HepG2 (cell line): ENCODE data around the gene FN1. TPM values are rescaled to one million over a fixed set of nuclear protein-coding genes. Genes with fewer than 3 reads are reported as not detected.

ENCODE experiments used
- ETV5 ChIP-seq: IDR thresholded peaks from 2 replicates; pipeline ENCODE4 v1.6.1; 2018; ENCODE audit warnings: missing biosample characterization, missing genetic modification reagents, inconsistent platforms, borderline replicate concordance
- FOSL1 ChIP-seq: sonication (generic); formaldehyde crosslinking; IDR thresholded peaks from 2 replicates; pipeline ENCODE4 v1.9.0; 2021; ENCODE audit warnings: missing genetic modification reagents, borderline replicate concordance
- NFE2L1 ChIP-seq: sonication (generic); formaldehyde crosslinking; IDR thresholded peaks from 2 replicates; pipeline ENCODE4 v1.4.0; 2020; ENCODE audit warnings: missing genetic modification reagents, mild to moderate bottlenecking, borderline replicate concordance
- NRL ChIP-seq: sonication (generic); formaldehyde crosslinking; IDR thresholded peaks from 2 replicates; pipeline ENCODE4 v1.5.0; 2020; ENCODE audit warnings: missing genetic modification reagents, mild to moderate bottlenecking, moderate library complexity, borderline replicate concordance
- SATB2 ChIP-seq: sonication (generic); formaldehyde crosslinking; IDR thresholded peaks from 2 replicates; pipeline ENCODE4 v1.5.0; 2020; ENCODE audit warnings: missing genetic modification reagents
- ZBTB7A ChIP-seq: sonication (generic); formaldehyde crosslinking; IDR thresholded peaks from 2 replicates; pipeline ENCODE4 v1.8.0; 2022; ENCODE audit warnings: mild to moderate bottlenecking, missing genetic modification reagents
- ZKSCAN8 ChIP-seq: IDR thresholded peaks from 2 replicates; pipeline ENCODE4 v1.6.1; 2016; ENCODE audit warnings: borderline replicate concordance, missing genetic modification reagents, missing compliant biosample characterization
- ZNF562 ChIP-seq: sonication (generic); formaldehyde crosslinking; IDR thresholded peaks from 2 replicates; pipeline ENCODE4 v1.8.0; 2022; ENCODE audit warnings: missing genetic modification reagents, borderline replicate concordance
- ZNF652 ChIP-seq: IDR thresholded peaks from 2 replicates; pipeline ENCODE4 v1.6.1; 2016; ENCODE audit warnings: low read depth, borderline replicate concordance
- ZSCAN22 ChIP-seq: sonication (generic); formaldehyde crosslinking; IDR thresholded peaks from 2 replicates; pipeline ENCODE4 v1.4.0; 2020; ENCODE audit warnings: mild to moderate bottlenecking, missing genetic modification reagents
- polyA plus RNA-seq, 8 experiments: library from polyadenylated mRNA; depleted of rRNA in 3 of 8; stranded (reverse) in 7 of 8; unstranded in 1 of 8; fragments of >200 nt; fragmentation: Illumina TruSeq in 4 of 8; extraction: Trizol in 4 of 8; gene quantifications; 2 replicates each; pipeline versions ENCODE4 v1.2.1 to v1.2.3, GENCODE V29; 2011 to 2016; ENCODE audit warnings: low read depth in 4 of 8, missing spikeins in 1 of 8, mixed read lengths in 1 of 8; ENCODE audit not compliant: insufficient read depth in 1 of 8
- total RNA-seq, 5 experiments: library from RNA; depleted of rRNA; stranded (reverse); fragments of >200 nt; fragmentation: Illumina TruSeq; extraction: Trizol; gene quantifications; 2 replicates each; pipeline ENCODE4 v1.2.3, GENCODE V29; 2016; ENCODE audit warnings: low read depth in 1 of 5
- TF ChIP-seq, protein P1 (sequence below): sonication (generic); formaldehyde crosslinking; IDR thresholded peaks from 2 replicates; pipeline ENCODE4; 2020; ENCODE audit warnings: missing genetic modification reagents, mild to moderate bottlenecking, borderline replicate concordance
- TF ChIP-seq, protein P2 (sequence below): conservative IDR thresholded peaks from 2 replicates; pipeline ENCODE4 v1.6.1; 2018; ENCODE audit warnings: missing genetic modification reagents
- TF ChIP-seq, protein P3 (sequence below): IDR thresholded peaks from 2 replicates; pipeline ENCODE4 v1.6.1; 2016; ENCODE audit warnings: low read depth, missing genetic modification reagents, missing compliant biosample characterization
- TF ChIP-seq, protein P4 (sequence below): sonication (generic); formaldehyde crosslinking; IDR thresholded peaks from 2 replicates; pipeline ENCODE4 v1.8.1; 2023; ENCODE audit warnings: mild to moderate bottlenecking, moderate library complexity, missing genetic modification reagents
- TF ChIP-seq, protein P5 (sequence below): sonication (generic); formaldehyde crosslinking; IDR thresholded peaks from 2 replicates; pipeline ENCODE4 v1.4.0; 2020; ENCODE audit warnings: mild to moderate bottlenecking, missing genetic modification reagents
- TF ChIP-seq, protein P6 (sequence below): sonication (generic); formaldehyde crosslinking; IDR thresholded peaks from 2 replicates; pipeline ENCODE4 v1.5.0; 2020; ENCODE audit warnings: mild to moderate bottlenecking, missing genetic modification reagents

Gene FN1
- total and polyA plus RNA-seq, 2 of the 13 experiments (the other 11 are each of a cell fraction or from before 2014, with no cell fraction given): 1,847 to 6,471 TPM

DNA sequence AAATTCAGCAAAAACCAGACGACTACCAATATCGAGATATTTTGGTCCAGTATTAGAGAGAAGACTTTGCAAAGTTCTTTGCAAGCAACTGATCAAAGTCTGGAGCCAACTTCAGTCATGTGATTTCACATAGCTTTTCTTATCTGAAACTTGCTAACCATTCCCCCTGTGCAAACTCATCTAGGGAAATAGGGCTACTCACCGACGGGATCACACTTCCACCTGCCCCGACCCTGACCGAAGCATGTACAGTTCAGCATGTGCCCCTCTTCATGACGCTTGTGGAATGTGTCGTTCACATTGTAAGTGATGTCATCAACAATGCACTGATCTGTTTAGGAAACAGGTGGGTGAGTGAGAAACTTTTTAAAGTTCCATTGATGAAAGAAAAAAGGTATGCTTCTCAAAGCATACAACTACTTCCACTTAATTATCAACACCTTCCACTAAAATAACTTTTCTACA, 15.4 kb downstream of the FN1 start (continued):
- TF ChIP-seq, protein P1, sequence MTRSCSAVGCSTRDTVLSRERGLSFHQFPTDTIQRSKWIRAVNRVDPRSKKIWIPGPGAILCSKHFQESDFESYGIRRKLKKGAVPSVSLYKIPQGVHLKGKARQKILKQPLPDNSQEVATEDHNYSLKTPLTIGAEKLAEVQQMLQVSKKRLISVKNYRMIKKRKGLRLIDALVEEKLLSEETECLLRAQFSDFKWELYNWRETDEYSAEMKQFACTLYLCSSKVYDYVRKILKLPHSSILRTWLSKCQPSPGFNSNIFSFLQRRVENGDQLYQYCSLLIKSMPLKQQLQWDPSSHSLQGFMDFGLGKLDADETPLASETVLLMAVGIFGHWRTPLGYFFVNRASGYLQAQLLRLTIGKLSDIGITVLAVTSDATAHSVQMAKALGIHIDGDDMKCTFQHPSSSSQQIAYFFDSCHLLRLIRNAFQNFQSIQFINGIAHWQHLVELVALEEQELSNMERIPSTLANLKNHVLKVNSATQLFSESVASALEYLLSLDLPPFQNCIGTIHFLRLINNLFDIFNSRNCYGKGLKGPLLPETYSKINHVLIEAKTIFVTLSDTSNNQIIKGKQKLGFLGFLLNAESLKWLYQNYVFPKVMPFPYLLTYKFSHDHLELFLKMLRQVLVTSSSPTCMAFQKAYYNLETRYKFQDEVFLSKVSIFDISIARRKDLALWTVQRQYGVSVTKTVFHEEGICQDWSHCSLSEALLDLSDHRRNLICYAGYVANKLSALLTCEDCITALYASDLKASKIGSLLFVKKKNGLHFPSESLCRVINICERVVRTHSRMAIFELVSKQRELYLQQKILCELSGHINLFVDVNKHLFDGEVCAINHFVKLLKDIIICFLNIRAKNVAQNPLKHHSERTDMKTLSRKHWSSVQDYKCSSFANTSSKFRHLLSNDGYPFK: no peak
- TF ChIP-seq, protein P2, sequence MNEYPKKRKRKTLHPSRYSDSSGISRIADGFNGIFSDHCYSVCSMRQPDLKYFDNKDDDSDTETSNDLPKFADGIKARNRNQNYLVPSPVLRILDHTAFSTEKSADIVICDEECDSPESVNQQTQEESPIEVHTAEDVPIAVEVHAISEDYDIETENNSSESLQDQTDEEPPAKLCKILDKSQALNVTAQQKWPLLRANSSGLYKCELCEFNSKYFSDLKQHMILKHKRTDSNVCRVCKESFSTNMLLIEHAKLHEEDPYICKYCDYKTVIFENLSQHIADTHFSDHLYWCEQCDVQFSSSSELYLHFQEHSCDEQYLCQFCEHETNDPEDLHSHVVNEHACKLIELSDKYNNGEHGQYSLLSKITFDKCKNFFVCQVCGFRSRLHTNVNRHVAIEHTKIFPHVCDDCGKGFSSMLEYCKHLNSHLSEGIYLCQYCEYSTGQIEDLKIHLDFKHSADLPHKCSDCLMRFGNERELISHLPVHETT (CRISPR knock-in tag): no peak
- no peak for TF ChIP-seq NFE2L1
- TF ChIP-seq, protein P3, sequence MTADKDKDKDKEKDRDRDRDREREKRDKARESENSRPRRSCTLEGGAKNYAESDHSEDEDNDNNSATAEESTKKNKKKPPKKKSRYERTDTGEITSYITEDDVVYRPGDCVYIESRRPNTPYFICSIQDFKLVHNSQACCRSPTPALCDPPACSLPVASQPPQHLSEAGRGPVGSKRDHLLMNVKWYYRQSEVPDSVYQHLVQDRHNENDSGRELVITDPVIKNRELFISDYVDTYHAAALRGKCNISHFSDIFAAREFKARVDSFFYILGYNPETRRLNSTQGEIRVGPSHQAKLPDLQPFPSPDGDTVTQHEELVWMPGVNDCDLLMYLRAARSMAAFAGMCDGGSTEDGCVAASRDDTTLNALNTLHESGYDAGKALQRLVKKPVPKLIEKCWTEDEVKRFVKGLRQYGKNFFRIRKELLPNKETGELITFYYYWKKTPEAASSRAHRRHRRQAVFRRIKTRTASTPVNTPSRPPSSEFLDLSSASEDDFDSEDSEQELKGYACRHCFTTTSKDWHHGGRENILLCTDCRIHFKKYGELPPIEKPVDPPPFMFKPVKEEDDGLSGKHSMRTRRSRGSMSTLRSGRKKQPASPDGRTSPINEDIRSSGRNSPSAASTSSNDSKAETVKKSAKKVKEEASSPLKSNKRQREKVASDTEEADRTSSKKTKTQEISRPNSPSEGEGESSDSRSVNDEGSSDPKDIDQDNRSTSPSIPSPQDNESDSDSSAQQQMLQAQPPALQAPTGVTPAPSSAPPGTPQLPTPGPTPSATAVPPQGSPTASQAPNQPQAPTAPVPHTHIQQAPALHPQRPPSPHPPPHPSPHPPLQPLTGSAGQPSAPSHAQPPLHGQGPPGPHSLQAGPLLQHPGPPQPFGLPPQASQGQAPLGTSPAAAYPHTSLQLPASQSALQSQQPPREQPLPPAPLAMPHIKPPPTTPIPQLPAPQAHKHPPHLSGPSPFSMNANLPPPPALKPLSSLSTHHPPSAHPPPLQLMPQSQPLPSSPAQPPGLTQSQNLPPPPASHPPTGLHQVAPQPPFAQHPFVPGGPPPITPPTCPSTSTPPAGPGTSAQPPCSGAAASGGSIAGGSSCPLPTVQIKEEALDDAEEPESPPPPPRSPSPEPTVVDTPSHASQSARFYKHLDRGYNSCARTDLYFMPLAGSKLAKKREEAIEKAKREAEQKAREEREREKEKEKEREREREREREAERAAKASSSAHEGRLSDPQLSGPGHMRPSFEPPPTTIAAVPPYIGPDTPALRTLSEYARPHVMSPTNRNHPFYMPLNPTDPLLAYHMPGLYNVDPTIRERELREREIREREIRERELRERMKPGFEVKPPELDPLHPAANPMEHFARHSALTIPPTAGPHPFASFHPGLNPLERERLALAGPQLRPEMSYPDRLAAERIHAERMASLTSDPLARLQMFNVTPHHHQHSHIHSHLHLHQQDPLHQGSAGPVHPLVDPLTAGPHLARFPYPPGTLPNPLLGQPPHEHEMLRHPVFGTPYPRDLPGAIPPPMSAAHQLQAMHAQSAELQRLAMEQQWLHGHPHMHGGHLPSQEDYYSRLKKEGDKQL: 0 out of 2 replicates have a peak, but pooled peaks have one; percentile 61
- no peak for TF ChIP-seq NRL
- no peak for TF ChIP-seq ZSCAN22
- TF ChIP-seq FOSL1 (CRISPR knock-in tag): no peak
- no peak for TF ChIP-seq ZKSCAN8 (CRISPR knock-in tag)
- TF ChIP-seq ETV5 (CRISPR knock-in tag): peak; percentile 73
- TF ChIP-seq ZNF562: no peak
- no peak; the same call in 1 of the 2 replicates for TF ChIP-seq ZNF652
- 0 out of 2 replicates have a peak, but pooled peaks have one; percentile 32 for TF ChIP-seq SATB2 (CRISPR knock-in tag)
- TF ChIP-seq, protein P4, sequence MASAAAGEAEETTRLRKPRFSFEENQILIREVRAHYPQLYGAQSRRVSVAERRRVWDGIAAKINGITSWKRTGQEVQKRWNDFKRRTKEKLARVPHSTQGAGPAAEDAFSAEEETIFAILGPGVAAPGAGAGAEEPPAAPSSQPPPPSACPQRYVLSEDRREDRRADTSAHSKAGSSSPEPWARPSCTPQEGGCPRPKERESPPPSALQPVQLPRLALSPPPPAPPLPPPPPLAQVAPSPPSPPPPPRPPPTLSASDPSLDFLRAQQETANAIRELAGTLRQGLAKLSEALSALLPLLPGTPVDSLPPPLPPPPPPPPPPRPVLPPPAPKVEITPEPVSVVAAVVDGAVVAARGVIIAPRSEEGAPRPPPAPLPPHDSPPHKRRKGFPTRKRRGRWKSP: peak; percentile 69; the same call in 1 of the 2 replicates
- TF ChIP-seq ZBTB7A (CRISPR knock-in tag): peak; percentile 40; the same call in 1 of the 2 replicates
- TF ChIP-seq, protein P5, sequence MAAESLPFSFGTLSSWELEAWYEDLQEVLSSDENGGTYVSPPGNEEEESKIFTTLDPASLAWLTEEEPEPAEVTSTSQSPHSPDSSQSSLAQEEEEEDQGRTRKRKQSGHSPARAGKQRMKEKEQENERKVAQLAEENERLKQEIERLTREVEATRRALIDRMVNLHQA (CRISPR knock-in tag): no peak
- TF ChIP-seq, protein P6, sequence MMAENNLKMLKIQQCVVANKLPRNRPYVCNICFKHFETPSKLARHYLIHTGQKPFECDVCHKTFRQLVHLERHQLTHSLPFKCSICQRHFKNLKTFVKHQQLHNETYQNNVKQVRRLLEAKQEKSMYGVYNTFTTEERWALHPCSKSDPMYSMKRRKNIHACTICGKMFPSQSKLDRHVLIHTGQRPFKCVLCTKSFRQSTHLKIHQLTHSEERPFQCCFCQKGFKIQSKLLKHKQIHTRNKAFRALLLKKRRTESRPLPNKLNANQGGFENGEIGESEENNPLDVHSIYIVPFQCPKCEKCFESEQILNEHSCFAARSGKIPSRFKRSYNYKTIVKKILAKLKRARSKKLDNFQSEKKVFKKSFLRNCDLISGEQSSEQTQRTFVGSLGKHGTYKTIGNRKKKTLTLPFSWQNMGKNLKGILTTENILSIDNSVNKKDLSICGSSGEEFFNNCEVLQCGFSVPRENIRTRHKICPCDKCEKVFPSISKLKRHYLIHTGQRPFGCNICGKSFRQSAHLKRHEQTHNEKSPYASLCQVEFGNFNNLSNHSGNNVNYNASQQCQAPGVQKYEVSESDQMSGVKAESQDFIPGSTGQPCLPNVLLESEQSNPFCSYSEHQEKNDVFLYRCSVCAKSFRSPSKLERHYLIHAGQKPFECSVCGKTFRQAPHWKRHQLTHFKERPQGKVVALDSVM (CRISPR knock-in tag): no peak
